SIG-M5 treated with dmso at 0.1 percent for 504 hours (cell line): Measurements from ENCODE around the gene SEMA3C.

Source experiments
- DNase-seq: peaks from one replicate; lab custom pipeline; 2025; ENCODE audit not compliant: unreplicated experiment; lab: John Stamatoyannopoulos, UW

The SEMA3C gene

GRCh38 chr7:80783678-80784327, 135.0 kb downstream of the SEMA3C start:
- no peak for DNase-seq

- no peak for DNase-seq
Observed at GRCh38 chr7:80783186-80783677, 135.6 kb downstream of the SEMA3C start.

GRCh38 chr7:80781561-80781979, 137.3 kb downstream of the SEMA3C start:
- DNase-seq, result no peak

- DNase-seq, result peak; percentile 15
Observed at GRCh38 chr7:80781146-80781545, 137.7 kb downstream of the SEMA3C start.

GRCh38 chr7:80779456-80779855, 139.4 kb downstream of the SEMA3C start:
- DNase-seq, result no peak

GRCh38 chr7:80775897-80776296, 143.0 kb downstream of the SEMA3C start:
- DNase-seq, result no peak

- no peak for DNase-seq
Observed at GRCh38 chr7:80775482-80775881, 143.4 kb downstream of the SEMA3C start.

- no peak for DNase-seq
Observed at GRCh38 chr7:80774843-80775242, 144.0 kb downstream of the SEMA3C start.

GRCh38 chr7:80773787-80774508, 144.9 kb downstream of the SEMA3C start:
- DNase-seq, result no peak

- no peak for DNase-seq
Observed at GRCh38 chr7:80772347-80772993, 146.4 kb downstream of the SEMA3C start.

GRCh38 chr7:80771523-80771922, 147.3 kb downstream of the SEMA3C start:
- DNase-seq, result no peak

- DNase-seq, result peak; percentile 79
Observed at GRCh38 chr7:80770675-80771081, 148.2 kb downstream of the SEMA3C start.

GRCh38 chr7:80770061-80770460, 148.8 kb downstream of the SEMA3C start:
- no peak for DNase-seq

GRCh38 chr7:80768756-80769155, 150.1 kb downstream of the SEMA3C start:
- DNase-seq, result no peak

GRCh38 chr7:80767654-80768053, 151.2 kb downstream of the SEMA3C start:
- DNase-seq, result no peak

- no peak for DNase-seq
Observed at GRCh38 chr7:80766724-80767123, 152.1 kb downstream of the SEMA3C start.

- no peak for DNase-seq
Observed at GRCh38 chr7:80764132-80764531, 154.7 kb downstream of the SEMA3C start.

GRCh38 chr7:80763704-80764103, 155.1 kb downstream of the SEMA3C start:
- DNase-seq, result no peak

- no peak for DNase-seq
Observed at GRCh38 chr7:80763289-80763688, 155.6 kb downstream of the SEMA3C start.

- no peak for DNase-seq
Observed at GRCh38 chr7:80760292-80760691, 158.6 kb downstream of the SEMA3C start.

GRCh38 chr7:80752954-80753690, 165.7 kb downstream of the SEMA3C start:
- DNase-seq, result no peak
